Measurements from ENCODE around the gene LTBP3.

LTBP3 gene
- total RNA-seq = 94.6 to 103 reads per million in 2 donors

GRCh38 chr11:65558002-65558929 is at the start of gene LTBP3:
Gene LTBP3 (minus strand): TSS chr11:65558359. CDS start chr11:65557959, 400 bp downstream.
- peak; percentile 38 for DNase-seq

DNA sequence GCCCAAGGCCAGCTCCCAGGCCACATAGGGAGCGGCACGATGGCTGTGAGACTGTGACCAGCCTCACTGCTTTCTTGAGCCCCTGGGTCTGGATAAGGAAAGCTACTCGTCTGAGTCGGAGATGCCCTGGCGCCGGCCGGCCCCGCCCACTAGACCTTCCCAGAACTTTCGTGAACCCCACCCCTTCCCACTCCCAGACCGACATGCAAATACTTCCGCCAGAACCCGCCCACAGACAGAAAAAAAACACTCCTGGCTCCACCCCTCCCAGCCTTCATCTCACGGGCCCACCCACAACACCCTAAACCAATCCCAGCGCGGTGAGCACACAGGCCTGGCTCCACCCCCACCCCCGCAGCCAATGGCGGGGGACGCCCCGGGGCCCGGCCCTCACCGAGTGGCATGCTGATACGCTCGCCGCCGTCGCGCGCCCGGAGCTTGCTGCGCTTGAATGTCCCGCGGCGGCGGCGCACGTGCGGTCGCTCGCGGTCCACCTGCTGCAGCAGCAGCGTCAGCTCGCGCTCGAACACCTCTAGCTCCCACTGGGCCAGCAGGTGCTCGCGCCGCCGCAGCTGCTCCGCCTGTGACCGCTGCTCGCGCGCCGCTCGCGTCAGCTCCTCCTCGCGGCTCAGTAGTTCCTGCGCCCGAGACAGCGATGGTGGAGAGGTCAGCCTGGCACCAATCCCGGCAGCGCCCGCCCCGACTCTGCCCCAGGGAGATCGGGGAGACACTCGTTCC is 48.9 kb upstream of the LTBP3 start:
- no peak for DNase-seq

GRCh38 chr11:65604258-65604657 is 46.1 kb upstream of the LTBP3 start:
- no peak for DNase-seq

- no peak for DNase-seq
Observed at GRCh38 chr11:65599955-65600246, 41.7 kb upstream of the LTBP3 start.

GRCh38 chr11:65599216-65599954 is 41.2 kb upstream of the LTBP3 start:
- no peak for DNase-seq

- DNase-seq = no peak
Observed at GRCh38 chr11:65598258-65598699, 40.1 kb upstream of the LTBP3 start.

DNA sequence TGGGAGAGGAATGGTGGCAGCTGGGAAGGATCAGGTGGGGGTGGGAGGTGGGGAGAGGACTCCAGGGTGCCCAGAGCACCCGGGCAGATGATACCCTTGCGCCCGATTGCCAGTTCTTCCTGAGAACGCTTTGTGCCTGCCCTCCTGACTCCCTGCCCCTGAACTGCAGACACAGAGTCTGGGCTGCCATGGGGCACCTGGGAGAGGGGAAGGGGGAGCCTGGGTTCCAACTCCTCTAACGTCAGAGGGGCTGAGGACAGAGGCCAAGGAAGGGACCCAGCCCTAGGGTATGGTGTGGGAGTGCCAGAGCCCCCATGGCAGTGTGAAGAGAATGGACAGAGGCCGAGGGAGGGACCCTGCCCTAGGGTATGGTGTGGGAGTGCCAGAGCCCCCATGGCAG is 38.4 kb upstream of the LTBP3 start:
- DNase-seq = no peak

DNA sequence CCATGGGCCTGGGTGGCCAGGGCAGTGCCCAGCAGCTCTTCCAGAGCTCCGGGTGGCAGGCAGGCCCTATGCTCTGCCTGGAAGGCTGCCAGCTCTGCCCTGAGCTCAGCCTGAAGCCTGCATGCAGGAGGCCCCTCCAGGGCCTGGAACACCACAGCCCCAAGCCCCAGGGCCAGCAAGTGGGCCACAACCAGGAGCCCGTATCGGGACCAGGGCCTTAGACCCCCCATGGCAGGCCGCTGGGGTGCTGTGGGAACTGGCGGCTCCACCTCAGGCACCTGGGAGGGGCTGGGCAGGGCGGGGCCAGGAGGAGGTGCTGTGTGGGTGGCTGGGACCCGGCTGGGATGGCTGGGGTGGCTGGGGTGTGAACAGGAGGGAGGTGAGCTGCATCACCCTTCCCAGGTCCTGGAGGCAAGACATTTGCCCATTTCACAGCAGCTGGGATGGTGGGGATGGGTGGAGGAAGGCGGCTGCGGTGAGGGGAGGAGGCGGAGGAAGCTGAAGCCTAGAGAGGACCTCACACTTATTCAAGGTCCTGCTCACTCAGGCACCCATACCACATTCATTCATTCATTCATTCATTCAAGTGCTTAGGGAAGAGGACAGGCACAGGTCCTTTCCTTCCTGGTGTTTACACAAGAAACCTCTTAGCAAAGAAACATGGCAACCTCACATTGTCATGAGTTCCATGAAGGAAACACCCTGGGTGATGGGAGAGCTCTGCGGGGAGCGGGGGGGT is 37.6 kb upstream of the LTBP3 start, which contains the start of gene KCNK7:
Gene KCNK7, minus strand, starts transcription at position 258 of the 739 bp plus-strand sequence. Its CDS starts 28 bp downstream, at position 230.
- DNase-seq = no peak

GRCh38 chr11:65595131-65595530 is 37.0 kb upstream of the LTBP3 start:
- DNase-seq = no peak

- peak; percentile 30 for DNase-seq
Observed at GRCh38 chr11:65593518-65594414, 35.6 kb upstream of the LTBP3 start.

DNA sequence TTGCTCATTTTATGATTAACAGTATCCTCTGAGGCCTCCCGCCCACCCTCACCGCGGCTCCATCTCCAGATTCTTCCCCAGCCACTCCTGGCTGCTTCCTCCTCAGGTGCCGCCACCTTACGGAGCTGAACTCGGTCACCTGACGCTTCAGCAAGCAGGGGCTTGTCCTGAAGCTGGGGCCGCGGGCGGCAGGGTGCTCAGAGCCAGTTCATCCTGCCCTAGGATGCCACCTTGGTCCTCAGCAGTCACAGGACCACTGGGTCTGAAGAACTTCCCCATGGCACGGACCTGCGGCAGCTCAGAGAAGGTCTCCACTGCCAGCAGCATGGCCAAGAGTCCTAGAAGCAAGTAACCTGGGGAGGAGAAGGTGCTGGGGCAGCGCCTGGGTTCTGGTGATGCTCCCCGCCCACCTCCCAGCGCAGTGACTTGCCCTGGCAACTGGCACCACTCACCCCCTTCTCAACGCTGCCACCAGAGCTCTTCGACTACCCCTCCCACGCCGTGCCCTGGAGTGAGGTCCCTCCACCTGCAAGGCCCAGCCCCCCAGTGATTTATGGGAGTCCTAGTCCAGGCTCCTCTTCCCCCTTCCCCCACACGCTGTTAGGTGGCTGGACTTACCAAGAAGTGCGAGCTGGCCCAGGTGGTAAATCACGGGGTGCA is 34.8 kb upstream of the LTBP3 start:
- no peak for DNase-seq

GRCh38 chr11:65591939-65592857 is 34.0 kb upstream of the LTBP3 start:
- no peak for DNase-seq

DNA sequence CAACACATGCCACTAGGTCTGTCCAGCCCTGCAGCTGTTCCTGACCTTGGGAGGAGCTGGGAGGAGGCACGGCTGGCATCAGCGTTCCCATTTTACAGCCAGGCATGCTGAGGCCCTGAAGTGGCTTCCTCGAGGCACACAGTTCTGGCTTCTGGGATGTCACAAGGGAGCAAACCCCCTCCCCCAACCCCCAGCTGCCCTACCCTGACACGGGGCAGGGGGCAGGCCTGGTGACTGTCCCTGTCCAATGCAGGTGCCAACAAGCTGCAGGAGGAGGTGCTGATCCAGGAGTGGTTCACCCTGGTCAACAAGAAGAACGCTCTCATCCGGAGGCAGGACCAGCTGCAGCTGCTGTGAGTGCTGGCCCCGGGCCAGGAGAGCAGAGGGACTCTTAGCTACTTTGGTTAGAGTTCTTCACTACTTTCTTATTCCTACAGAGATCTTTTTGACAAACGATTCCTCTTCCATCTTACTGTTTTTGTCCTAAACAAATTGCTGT is 32.1 kb upstream of the LTBP3 start:
- no peak for DNase-seq

DNA sequence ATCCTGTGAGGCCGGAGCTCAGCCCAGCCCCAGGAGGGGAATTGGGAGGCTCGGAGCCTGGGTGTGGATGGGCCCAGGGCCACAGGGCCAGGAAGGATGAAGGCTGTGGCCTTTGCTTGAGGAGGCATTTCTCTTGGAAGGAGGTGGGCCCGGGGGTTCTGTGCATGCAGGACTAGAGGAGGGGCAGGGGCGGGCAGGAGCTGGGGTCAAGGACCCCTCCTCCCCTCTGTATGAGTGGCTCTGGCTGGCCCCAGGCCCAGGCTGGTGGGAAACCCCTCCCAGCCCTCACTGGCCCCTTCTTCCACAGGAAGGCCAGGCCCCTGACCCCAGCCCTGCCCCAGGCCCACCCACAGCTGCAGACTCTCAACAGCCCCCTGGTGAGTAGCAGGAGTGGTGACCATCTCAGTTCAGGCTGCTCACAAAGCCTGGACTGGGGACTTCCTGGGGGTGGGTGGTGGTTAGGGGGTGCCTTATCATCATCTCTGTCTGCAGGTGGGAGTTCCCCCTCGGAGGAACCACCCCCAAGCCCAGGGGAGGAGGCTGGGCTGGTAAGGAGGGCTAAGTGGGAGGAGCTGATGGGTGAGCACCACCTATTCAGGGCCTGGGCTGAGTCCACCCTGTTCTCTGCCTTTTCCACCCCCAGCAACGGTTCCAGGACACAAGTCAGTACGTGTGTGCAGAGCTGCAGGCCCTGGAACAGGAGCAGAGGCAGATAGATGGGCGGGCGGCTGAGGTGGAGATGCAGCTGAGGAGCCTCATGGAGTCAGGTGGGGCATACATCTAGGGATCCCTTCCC is 31.5 kb upstream of the LTBP3 start:
- no peak for DNase-seq

DNA sequence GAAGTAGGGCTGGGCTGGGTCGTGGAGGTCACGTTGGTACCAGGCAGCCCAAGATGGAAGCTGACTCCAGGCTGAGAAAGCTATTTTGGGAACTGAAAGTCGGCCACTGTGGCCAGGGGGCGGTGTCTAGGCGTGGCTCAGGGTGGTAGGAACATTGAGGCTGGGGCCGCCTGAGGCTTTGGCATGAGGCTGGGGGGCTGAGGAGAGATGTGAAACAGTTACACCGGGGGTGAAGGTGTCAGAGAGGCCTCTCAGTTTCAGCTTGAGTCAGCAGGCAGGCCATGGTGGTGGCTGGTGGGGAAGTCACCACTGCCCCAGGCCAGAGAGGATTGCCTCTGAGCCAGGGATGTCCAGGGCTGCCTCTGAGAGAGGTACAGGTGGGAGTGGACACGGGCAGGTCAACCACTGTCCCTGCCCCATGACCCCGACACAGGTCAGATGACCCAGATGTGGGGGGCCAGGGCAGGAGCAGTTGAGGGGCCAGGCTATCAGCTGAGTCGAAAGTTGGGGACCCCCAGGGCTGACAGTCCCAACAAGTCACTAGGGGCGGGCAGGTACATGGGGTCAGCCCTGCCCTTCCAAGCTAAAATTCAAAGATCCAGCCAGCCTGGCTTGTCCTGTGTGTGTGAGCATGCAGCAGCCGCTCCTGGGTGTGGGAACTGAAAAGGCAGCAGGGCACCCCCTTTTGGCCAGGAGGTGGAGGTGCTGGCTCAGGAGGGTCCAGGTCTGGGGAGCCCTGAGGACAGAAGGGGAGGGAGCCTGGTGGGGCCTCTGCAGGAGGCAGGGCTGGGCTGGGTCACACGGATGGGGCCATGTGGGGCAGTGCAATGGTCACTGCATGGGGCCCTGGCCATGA is 30.3 kb upstream of the LTBP3 start:
- DNase-seq = peak; percentile 66

- no peak for DNase-seq
Observed at GRCh38 chr11:65586676-65587075, 28.5 kb upstream of the LTBP3 start.

GRCh38 chr11:65586247-65586630 is 28.1 kb upstream of the LTBP3 start:
- no peak for DNase-seq

Data from T-helper 9 cell (primary cell).